ENCODE results near the gene ARRB1. TPM values are rescaled to one million over a fixed set of nuclear protein-coding genes. Genes with fewer than 3 reads are reported as not detected.
A peak's percentile ranks its signal among the peaks of the same experiment; 100 is the strongest.

The ARRB1 gene
- total and polyA plus RNA-seq, 2 of the 13 experiments (the other 11 are each of a cell fraction or from before 2014, with no cell fraction given): 22.5 to 35.7 TPM

GRCh38 chr11:75384438-75385080 is 33.1 kb upstream of the ARRB1 start (continued):
- TF ChIP-seq ZNF770 (CRISPR knock-in tag; IDR thresholded peaks at IDR 0.05): 0 out of 2 replicates have a peak, but pooled peaks have one; percentile 14
- TF ChIP-seq ZBTB37 (CRISPR knock-in tag; IDR thresholded peaks at IDR 0.05): no peak
- no peak for TF ChIP-seq TFDP2 (CRISPR knock-in tag; IDR thresholded peaks at IDR 0.05)
- no peak for TF ChIP-seq DMTF1 (CRISPR knock-in tag; IDR thresholded peaks at IDR 0.05)
- TF ChIP-seq ZNF652 (CRISPR knock-in tag; IDR thresholded peaks at IDR 0.05; ENCODE audit: borderline replicate concordance, low read depth): no peak
- no peak for TF ChIP-seq ZNF7 (CRISPR knock-in tag; IDR thresholded peaks at IDR 0.05)
- peak; percentile 35; the same call in 1 of the 2 replicates for TF ChIP-seq ZNF362 (CRISPR knock-in tag; IDR thresholded peaks at IDR 0.05; ENCODE audit: borderline replicate concordance)
- TF ChIP-seq TFAP4 (IDR thresholded peaks at IDR 0.05; ENCODE audit: borderline replicate concordance, low read depth): no peak
- no peak for TF ChIP-seq AKAP8 (CRISPR knock-in tag; IDR thresholded peaks at IDR 0.05)
- no peak for TF ChIP-seq ZFP36L1 (CRISPR knock-in tag; IDR thresholded peaks at IDR 0.05)
- no peak for TF ChIP-seq ZBTB43 (CRISPR knock-in tag; conservative IDR thresholded peaks at IDR 0.05)
- no peak for TF ChIP-seq ZNF446 (CRISPR knock-in tag; IDR thresholded peaks at IDR 0.05)
- TF ChIP-seq ZNF207 (IDR thresholded peaks at IDR 0.05; ENCODE audit: borderline replicate concordance): no peak
- TF ChIP-seq TCF12 (IDR thresholded peaks at IDR 0.05): no peak
- TF ChIP-seq TCF12 (CRISPR knock-in tag; IDR thresholded peaks at IDR 0.05): no peak
- no peak for TF ChIP-seq ZNF460 (CRISPR knock-in tag; IDR thresholded peaks at IDR 0.05; ENCODE audit: borderline replicate concordance)
- TF ChIP-seq THYN1 (CRISPR knock-in tag; IDR thresholded peaks at IDR 0.05; ENCODE audit: borderline replicate concordance, low read depth): no peak
- TF ChIP-seq KAT8 (CRISPR knock-in tag; IDR thresholded peaks at IDR 0.05): 0 out of 2 replicates have a peak, but pooled peaks have one; percentile 45
- no peak for TF ChIP-seq AGO2 (optimal IDR thresholded peaks at IDR 0.05; ENCODE audit: low read depth, low read length)
